Lower lobe of right lung (tissue), 2 donors: Measurements from ENCODE around the gene FNIP1. TPM values are rescaled to one million over a fixed set of nuclear protein-coding genes. Genes with fewer than 3 reads are reported as not detected.

Source experiments
- ATAC-seq, 2 donors: fragments of 200-7000 bp; cut with Tn5 transposase; one replicate each; pipeline ENCODE4 v1.9.1; 2020 to 2022; ENCODE audit warnings: mild to moderate bottlenecking in 2 of 2, moderate library complexity in 2 of 2
- DNase-seq: peaks from one replicate; pipeline ENCODE4 v3.0.0-alpha.2; 2020
- H3K27ac ChIP-seq: fragments of 200-600 bp; one replicate; pipeline ENCODE4 v1.8.0; 2022
- H3K27me3 ChIP-seq: fragments of 200-600 bp; one replicate; pipeline ENCODE4 v1.8.0; 2022; ENCODE audit warnings: low read depth
- H3K36me3 ChIP-seq: fragments of 200-600 bp; one replicate; pipeline ENCODE4 v1.8.0; 2022; ENCODE audit warnings: mild to moderate bottlenecking
- H3K4me1 ChIP-seq: fragments of 200-600 bp; one replicate; pipeline ENCODE4 v1.8.0; 2022
- H3K4me3 ChIP-seq: fragments of 200-600 bp; one replicate; pipeline ENCODE4 v1.8.0; 2022; ENCODE audit warnings: mild to moderate bottlenecking
- H3K9me3 ChIP-seq: fragments of 200-600 bp; one replicate; pipeline ENCODE4 v1.8.0; 2022
- CTCF ChIP-seq: fragments of 200-600 bp; IDR thresholded peaks from one replicate; pipeline ENCODE4 v1.8.0; 2022; ENCODE audit warnings: antibody characterized with exemption, mild to moderate bottlenecking
- intact Hi-C: fragments of 100-400 bp; cut with DNase I; formaldehyde crosslinking; loops from one replicate; pipeline ENCODE4 v1.11.0; 2022
- total RNA-seq: library from RNA; stranded (reverse); fragmentation: NEBNext Ultra II Directional; extraction: Animal tissue kit (Norgen Biotek cat#: 25700); gene quantifications from one replicate; pipeline ENCODE4 v1.2.1, GENCODE V29; 2021
- donor health status: DM: no; HTN: yes; CAD: no; lungs with severe emphysema.

The FNIP1 gene
- total RNA-seq, 1 donor from 2014 or later = 40.3 TPM

- DNase-seq (no peak), ATAC-seq (no peak)
- peak overlapping the region; percentile 87 for H3K4me3 ChIP-seq
- intact Hi-C loops = no loop called here
- peak overlapping the region; percentile 97 for H3K27ac ChIP-seq
- no peak for TF ChIP-seq CTCF
- H3K9me3 ChIP-seq = no peaks in the 10 kb centered on the region
- no peaks in the 10 kb centered on the region for H3K27me3 ChIP-seq
- peaks cover 46% of the 10 kb centered on the region for H3K4me1 ChIP-seq
- H3K36me3 ChIP-seq = no peaks in the 10 kb centered on the region
Observed at GRCh38 chr5:131634238-131634637, 162.6 kb downstream of the FNIP1 start.

GRCh38 chr5:131633830-131634229 lies 163.0 kb downstream of the FNIP1 start:
- Histone ChIP-seq H3K36me3 (no peaks in the 10 kb centered on the region), H3K27ac (peak overlapping the region; percentile 97), H3K27me3 (no peaks in the 10 kb centered on the region), H3K4me1 (peaks cover 46% of the 10 kb centered on the region), H3K4me3 (peak overlapping the region; percentile 87), H3K9me3 (no peaks in the 10 kb centered on the region)
- intact Hi-C loops = no loop called here
- no peak for TF ChIP-seq CTCF
- ATAC-seq = no peak
- DNase-seq = no peak

- DNase-seq = no peak
Observed at GRCh38 chr5:131630963-131631350, 165.9 kb downstream of the FNIP1 start.

GRCh38 chr5:131630208-131630962 lies 166.4 kb downstream of the FNIP1 start:
- Histone ChIP-seq H3K36me3 (no peaks in the 10 kb centered on the region), H3K4me3 (no peak overlapping the region), H3K27me3 (no peaks in the 10 kb centered on the region), H3K9me3 (no peaks in the 10 kb centered on the region), H3K27ac (no peak overlapping the region), H3K4me1 (peaks cover 43% of the 10 kb centered on the region)
- intact Hi-C loops = no loop called here
- no peak for TF ChIP-seq CTCF
- ATAC-seq (no peak), DNase-seq (no peak)

More at GRCh38 chr5:131630963-131631350, 165.9 kb downstream of the FNIP1 start:
- Histone ChIP-seq H3K4me1 (peaks cover 43% of the 10 kb centered on the region), H3K36me3 (no peaks in the 10 kb centered on the region), H3K9me3 (no peaks in the 10 kb centered on the region), H3K4me3 (no peak overlapping the region), H3K27ac (no peak overlapping the region), H3K27me3 (no peaks in the 10 kb centered on the region)
- no peak for ATAC-seq
- intact Hi-C loops = no loop called here
- no peak for TF ChIP-seq CTCF

GRCh38 chr5:131628990-131629389 lies 167.8 kb downstream of the FNIP1 start:
- peaks cover 40% of the 10 kb centered on the region for H3K4me1 ChIP-seq
- H3K9me3 ChIP-seq = no peaks in the 10 kb centered on the region
- no peak overlapping the region for H3K4me3 ChIP-seq
- H3K27me3 ChIP-seq = no peaks in the 10 kb centered on the region
- TF ChIP-seq CTCF = no peak
- H3K27ac ChIP-seq = no peak overlapping the region
- no peak for ATAC-seq
- intact Hi-C loops = no loop called here
- no peak for DNase-seq
- H3K36me3 ChIP-seq = no peaks in the 10 kb centered on the region
